HUDEP-2 (cell line): Measurements from ENCODE around the gene ZBTB20.
"Not testable (repeated sequence)": the region's sequence is repeated elsewhere in the genome, so short reads cannot be mapped to it uniquely, and the experiment has no call there.

Experiments used
- DNase-seq, 76 experiments: peaks; one replicate each; lab custom pipeline; 2025; ENCODE audit not compliant: unreplicated experiment in 76 of 76; lab: John Stamatoyannopoulos, UW

ZBTB20 gene

DNA sequence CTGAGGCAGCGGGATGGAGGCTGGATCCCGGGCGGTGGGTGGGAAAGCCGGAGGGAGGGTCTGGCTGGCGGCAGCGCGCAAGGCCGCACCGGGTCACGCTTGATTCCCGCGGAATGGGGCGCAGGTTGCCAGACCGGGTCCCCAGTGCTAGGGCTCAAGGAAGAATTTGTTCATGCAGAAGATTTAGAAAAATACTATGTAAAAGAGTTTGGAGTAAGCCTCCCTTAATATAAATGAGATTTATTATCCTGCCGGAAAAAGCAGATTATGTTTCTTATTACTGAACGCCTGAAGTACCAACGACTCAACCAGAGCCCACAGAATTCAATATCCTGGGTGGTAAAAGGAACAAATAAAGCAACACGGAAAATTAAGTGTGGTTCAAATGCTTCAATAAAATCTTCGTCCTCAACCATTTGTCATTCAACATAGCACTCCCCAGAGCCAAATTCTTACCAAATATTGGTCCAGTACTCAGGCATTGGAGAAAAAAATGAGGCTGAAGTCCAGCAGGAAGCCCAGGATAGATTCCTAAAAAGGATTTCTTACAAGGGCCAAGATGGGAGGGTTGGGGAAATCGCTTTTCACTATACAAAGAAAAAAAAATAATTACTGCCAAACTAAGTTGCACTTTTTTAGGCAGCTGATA lies 1.2 kb upstream of the ZBTB20 start:
- peak in 1 of 76 experiments; percentile 22 for DNase-seq

DNA sequence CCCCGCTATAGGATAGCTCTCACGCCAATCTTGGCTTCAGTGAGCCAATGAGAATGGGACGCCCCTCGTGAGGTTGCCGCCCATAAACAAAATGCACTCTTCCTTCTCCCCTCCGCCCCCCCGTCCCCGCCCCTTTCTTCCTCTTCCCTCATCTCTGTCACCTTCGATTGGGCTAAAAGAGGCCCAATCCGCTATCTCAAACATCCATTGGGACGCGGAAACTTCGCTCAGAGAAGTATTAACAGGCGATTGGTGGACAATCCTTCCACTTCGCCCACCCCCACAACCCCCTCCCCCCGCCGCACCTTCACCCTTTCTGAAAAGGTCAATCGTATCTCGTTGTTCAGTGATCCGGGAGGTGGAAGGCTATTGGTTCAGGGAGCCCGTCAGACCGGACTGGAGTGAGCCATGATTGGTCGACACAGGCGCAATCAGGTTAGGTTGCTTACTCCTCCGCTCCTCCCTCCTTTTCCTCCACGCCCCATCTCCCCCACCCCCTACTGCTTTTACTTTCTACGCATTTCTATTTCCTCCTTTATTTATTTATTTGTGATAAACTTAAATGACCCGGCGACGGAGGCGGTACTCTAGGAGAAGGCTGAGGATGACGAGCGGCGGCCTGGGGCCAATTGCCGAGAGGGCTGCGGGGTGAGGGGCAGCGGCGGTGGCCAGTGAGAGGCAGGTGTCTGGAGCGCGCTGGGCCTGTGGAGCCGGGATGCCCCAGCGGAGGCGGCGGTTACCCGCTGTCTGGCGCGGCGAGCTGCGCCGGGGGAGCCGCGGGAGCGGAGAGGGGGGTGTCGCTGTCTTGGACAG lies 447 bp upstream of the ZBTB20 start:
- peak; percentile 9 to 100 (median 97) for DNase-seq

GRCh38 chr3:115146032-115146417 lies 1.1 kb downstream of the ZBTB20 start:
- DNase-seq, result peak in 58 of 76 experiments; percentile 0 to 73 (median 19)

DNA sequence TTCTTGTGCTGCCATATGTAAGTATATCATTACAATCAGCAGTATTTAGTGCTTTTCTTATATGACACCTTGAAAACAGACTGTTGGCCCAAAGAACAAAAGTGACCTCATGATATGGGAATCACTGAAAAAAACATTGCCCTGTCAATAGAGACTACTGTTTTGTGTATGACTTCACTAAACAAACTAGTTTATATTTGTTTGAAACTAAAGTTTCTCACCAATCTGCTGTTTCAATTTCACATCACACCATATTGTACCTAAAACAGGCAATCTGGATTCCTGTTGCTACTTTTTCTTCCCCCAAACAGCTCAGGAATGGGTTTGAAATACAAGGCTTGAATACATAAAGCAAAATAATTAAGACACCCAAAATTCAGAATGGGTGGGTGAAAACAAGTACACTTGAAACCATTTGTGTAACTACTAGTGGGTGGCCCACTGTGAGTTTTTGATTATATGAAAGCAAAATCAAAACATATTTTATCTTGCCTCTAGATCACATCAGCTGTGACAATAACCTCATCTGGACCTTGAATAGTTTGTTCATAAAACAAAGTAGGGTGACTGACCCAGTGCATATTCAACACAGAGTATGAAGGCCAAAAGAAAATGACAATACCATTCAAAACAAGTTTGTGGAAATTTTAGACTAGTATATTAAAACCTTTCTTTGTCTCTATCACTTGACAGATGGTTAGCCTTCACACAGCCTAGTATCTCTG lies 5.9 kb downstream of the ZBTB20 start:
- no peak for DNase-seq

DNA sequence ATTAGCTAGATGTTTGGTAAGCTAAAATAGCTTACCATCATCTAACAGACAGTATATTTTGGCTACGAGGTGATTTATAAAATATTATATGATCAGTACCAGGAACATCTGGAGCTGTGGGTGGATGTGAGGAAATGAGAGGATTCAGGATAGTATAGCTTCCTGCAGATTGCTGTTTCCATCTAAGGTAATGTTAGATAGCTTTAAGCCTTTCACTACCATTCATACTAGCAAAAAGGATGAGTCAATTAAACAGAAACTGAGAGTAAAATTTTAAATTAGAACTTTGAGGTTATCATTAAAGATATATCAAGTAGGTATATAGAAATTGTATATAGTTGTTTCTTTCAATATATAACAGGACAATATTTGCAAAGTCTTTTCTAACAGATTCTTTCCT lies 8.0 kb downstream of the ZBTB20 start:
- no peak for DNase-seq

DNA sequence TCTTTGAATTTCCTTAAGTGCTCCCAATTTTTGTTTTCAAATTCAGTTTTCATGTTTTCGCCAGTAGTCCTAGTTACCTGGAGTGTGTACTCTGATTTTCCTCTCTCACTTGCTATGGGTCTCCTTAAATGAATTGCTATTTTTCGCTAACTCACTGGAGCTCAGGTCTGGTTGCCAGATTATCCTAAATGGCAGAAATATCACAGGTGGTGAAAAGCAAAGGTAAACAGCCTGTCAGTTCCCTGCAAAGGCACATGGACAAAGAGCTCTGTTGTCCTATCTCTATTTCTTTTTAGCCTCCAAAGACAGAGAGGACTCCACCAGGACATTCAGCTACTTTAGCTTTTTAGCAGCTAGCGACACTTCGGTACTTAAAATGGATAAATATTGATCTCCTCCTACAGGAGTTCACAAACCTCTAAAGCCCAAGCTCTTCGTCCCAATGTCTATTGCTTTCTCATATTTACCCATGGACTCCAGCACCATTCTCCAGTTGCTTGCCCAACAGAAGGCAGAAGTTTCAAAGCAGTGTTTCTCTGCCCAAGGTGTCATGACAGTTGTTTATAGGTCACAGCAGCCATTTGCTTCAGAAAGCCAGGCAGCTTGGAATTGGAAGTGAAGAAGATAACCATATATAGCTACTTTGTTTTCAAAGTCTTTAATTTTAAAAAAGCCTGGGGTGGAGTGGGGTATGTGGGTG lies 12.3 kb downstream of the ZBTB20 start:
- no peak for DNase-seq

DNA sequence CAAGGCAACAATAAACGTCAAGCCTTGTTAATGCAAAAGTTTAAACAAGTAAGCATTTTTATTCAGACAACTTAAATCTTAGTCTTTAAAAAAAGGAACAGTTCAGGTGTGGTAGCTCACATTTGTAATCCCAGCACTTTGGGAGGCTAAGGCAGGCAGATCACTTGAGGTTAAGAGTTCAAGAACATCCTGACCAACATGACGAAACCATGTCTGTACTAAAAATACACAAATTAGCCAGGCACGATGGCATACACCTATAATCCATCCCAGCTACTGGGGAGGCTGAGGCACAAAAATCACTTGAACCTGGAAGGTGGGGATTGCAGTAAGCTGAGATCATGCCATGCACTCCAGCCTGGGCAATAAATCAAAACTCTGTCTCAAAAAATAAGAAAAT lies 19.9 kb downstream of the ZBTB20 start:
- no peak for DNase-seq

DNA sequence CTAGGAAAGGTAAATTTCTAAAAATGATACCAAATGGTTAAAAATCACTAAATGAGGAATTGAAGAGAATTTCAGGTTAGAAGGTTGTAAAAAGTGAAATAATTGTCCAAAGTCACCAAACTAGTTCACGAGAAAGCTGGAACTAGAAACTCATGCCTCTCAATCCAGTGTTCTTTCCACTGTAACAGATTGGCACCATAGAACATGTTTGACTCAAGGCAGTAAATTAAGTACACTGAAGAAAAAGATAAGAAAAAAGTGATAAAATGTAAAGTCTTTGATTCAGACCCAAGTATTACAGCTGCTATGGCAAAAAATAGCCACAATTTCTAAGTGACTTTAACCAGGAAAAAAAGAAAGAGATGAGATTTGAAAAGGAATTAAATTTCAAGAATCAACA lies 26.5 kb downstream of the ZBTB20 start:
- DNase-seq, result no peak

GRCh38 chr3:115113367-115113766 lies 33.7 kb downstream of the ZBTB20 start:
- DNase-seq, result no peak

GRCh38 chr3:115111632-115112031 lies 35.5 kb downstream of the ZBTB20 start:
- DNase-seq, result no peak

DNA sequence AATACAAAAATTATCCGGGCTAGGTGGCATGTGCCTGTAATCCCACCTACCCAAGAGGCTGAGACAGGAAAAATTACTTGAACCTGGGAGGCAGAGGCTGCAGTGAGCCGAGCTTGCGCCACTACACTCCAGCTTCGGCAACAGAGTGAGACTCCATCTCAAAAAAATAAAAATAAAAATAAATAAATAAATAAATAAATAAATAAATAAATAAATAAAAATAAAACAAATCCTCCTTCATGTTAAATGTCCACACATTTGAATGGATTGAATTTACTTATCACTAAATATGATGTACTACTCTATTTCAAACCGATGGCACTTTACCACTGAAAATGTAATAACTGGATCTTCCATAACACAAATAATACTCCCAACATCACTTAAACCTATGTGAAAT lies 36.3 kb downstream of the ZBTB20 start:
- DNase-seq, result no peak

DNA sequence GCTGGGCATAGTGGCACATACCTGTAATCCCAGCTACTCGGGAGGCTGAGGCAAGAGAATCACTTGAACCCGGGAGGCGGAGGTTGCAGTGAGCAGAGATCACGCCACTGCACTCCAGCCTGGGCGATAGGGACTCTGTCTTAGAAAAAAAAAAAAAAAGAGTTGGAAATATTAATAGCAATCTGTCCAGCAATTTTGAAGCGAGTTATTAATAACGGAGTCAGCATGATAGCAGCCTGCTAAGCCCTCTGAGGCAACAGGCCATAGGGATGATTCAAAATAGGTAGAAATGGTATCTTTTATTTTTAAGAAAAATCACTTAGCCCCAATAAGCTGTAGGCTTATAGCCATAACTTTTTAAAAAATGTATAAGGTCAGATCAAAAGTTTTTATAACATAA lies 37.0 kb downstream of the ZBTB20 start:
- DNase-seq, result not testable (repeated sequence)

GRCh38 chr3:115108614-115109013 lies 38.5 kb downstream of the ZBTB20 start:
- DNase-seq, result no peak

- DNase-seq, result no peak
These were observed 45.0 kb downstream of the ZBTB20 start for GRCh38 chr3:115102046-115102445.

- DNase-seq, result no peak
These were observed 46.3 kb downstream of the ZBTB20 start for GRCh38 chr3:115100806-115101205.

GRCh38 chr3:115099986-115100571 lies 47.0 kb downstream of the ZBTB20 start:
- peak in 11 of 76 experiments; percentile 1 to 43 (median 9) for DNase-seq

DNA sequence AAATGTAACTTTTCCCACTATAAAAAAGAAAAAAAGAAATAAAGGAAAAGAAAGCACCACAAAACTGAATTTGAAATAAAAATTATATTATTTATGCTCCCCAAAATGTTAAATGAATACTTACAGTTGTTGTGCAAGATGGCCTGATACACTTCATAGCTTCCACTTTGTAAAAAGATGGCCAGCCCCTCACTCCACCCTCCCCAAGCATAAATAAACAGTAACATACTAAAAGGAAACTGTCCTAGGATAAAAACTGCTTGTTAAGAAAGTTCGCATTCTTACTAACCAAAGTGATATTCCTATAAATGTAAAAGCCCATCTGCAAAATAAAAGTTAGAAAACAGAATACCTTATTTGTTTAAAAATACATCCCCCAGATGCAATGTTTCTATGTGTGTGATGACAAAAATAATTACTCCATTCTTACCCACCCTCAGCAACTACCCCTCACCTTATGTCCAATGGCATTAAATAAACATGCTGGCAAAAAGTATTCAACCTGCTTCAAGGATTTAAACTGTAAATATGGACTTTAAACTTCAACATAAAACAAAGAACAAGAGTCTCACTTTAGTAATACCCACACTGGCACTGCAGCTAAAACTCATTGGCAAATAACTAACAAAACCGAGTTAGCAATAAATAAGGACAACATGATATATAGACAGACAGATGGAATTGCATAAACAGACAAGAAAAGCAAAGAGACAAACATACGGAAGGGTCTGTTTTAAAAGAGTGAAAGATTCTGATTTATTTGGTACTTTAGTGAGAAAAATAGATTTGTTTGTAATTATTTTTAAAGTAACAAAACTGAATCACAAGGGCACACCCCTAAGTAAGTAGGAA lies 47.7 kb downstream of the ZBTB20 start:
- no peak for DNase-seq

GRCh38 chr3:115098354-115099073 lies 48.6 kb downstream of the ZBTB20 start:
- DNase-seq, result no peak

GRCh38 chr3:115095236-115095635 lies 51.9 kb downstream of the ZBTB20 start:
- no peak for DNase-seq
